Measurements from ENCODE around the gene ORC6.

DNA sequence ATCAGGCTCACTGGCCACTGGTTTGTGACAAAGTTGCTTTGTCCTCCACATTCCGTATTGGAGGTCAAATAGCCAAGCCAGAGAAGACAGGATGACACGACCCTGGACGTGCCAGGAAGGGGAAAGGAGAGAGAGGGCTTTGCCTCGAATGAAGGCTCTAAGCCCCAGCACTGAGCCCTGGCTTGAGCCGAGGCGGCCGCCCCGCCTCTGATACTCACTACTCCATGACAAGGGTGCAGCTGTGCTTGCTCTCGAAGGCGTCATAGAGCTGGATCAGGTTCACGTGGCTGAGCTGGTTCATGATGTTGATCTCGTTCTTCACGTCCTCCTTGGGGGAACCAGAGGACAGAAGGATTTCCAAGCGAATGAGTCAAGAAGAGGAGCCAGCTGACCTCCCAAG, 39.3 kb downstream of the ORC6 start:
- no peak for TF ChIP-seq CTCF (optimal IDR thresholded peaks at IDR 0.05 in 1 of 3, IDR thresholded peaks at IDR 0.05 in 1 of 3, conservative IDR thresholded peaks at IDR 0.05 in 1 of 3; ENCODE audit: extremely low read depth in 1 of 3, insufficient read depth in 2 of 3, low read length in 3 of 3)
- TF ChIP-seq EZH2 (IDR thresholded peaks at IDR 0.05; ENCODE audit: low read length) = no peak
